HCT116 (cell line): ENCODE data around the gene SRPK3. TPM values are rescaled to one million over a fixed set of nuclear protein-coding genes. Genes with fewer than 3 reads are reported as not detected.
A peak's percentile ranks its signal among the peaks of the same experiment; 100 is the strongest.

Source experiments
- ATAC-seq: fragments of 200-7000 bp; cut with Tn5 transposase; 2 replicates; pipeline ENCODE4 v1.9.1; 2020; ENCODE audit warnings: mild to moderate bottlenecking, moderate library complexity
- BruUV-seq: library from RNA; stranded (reverse); fragments of 400-500 nt; replicated peaks from 2 replicates; lab custom pipeline; 2021; lab: Mats Ljungman, UMichigan
- CTCF ChIA-PET: fragments of 300-600 bp; sonication (Branson Sonifier 250); formaldehyde crosslinking; loops from one replicate; lab custom pipeline; 2021; ENCODE audit warnings: antibody characterized with exemption; lab: Charles Lee
- POLR2A ChIA-PET: fragments of 300-600, 350-600 bp; sonication (Branson Sonifier 250); formaldehyde crosslinking; loops from one replicate; lab custom pipeline; 2021; ENCODE audit warnings: antibody characterized with exemption; lab: Charles Lee
- RAD21 ChIA-PET, 2 experiments: fragments of 300-600 bp; sonication (Branson Sonifier 250); formaldehyde crosslinking; loops; one replicate each; lab custom pipeline; 2023; ENCODE audit warnings: low total read pairs in 2 of 2; ENCODE audit not compliant: uncharacterized antibody in 2 of 2, unreplicated experiment in 2 of 2, low non-redundant PET in 1 of 2; lab: Charles Lee
- DNase-seq: peaks from one replicate; pipeline ENCODE4 v3.0.0-alpha.2; 2010; ENCODE audit warnings: low read depth, low spot score
- H2AFZ ChIP-seq: fragments of 200-600 bp; shearing (Covaris generic), sonication (generic); 2 replicates; pipeline ENCODE4 v1.6.1; 2017; ENCODE audit warnings: low read depth, mixed run types, mixed read lengths, antibody characterized with exemption, low read length; ENCODE audit not compliant: poor library complexity, severe bottlenecking
- H3K27ac ChIP-seq: 2 replicates; pipeline ENCODE4 v1.5.1; 2012; ENCODE audit warnings: low read depth, low read length
- H3K27me3 ChIP-seq: fragments of 200-600 bp; sonication (generic); 2 replicates; pipeline ENCODE4 v1.6.1; 2016; ENCODE audit warnings: mixed run types, low read length, mixed read lengths; ENCODE audit not compliant: insufficient read depth
- H3K36me3 ChIP-seq, 2 experiments: fragments of 200-500 bp in 1 of 2; fragments of 200-600 bp in 1 of 2; sonication (Bioruptor generic) in 1 of 2; sonication (generic) in 1 of 2; 2 replicates each; pipeline versions ENCODE4 v1.5.1 to v1.6.1; 2014 to 2016; ENCODE audit warnings: low read length in 2 of 2, inconsistent platforms in 1 of 2, mixed read lengths in 1 of 2, mixed run types in 1 of 2; ENCODE audit not compliant: insufficient read depth in 2 of 2, control insufficient read depth in 1 of 2
- H3K4me1 ChIP-seq, 2 experiments: fragments of 200-600 bp in 1 of 2; sonication (generic) in 1 of 2; 2 replicates each; pipeline versions ENCODE4 v1.5.1 to v1.6.1; 2012 to 2017; ENCODE audit warnings: low read length in 2 of 2, inconsistent platforms in 1 of 2, mild to moderate bottlenecking in 1 of 2, mixed read lengths in 1 of 2, mixed run types in 1 of 2, moderate library complexity in 1 of 2; ENCODE audit not compliant: insufficient read depth in 2 of 2, control insufficient read depth in 1 of 2
- H3K4me2 ChIP-seq: fragments of 200-600 bp; sonication (generic); 2 replicates; pipeline ENCODE4 v1.6.1; 2017; ENCODE audit warnings: mixed run types, low read length, mixed read lengths
- H3K4me3 ChIP-seq, 2 experiments: fragments of 200-600 bp in 1 of 2; sonication (generic) in 1 of 2; replicated peaks in 1 of 2; 2 replicates each; pipeline ENCODE4 v1.5.1; 2011 to 2016; ENCODE audit warnings: low read length in 2 of 2, control low read depth in 1 of 2, low read depth in 1 of 2, mild to moderate bottlenecking in 1 of 2, mixed read lengths in 1 of 2, mixed run types in 1 of 2
- H3K79me2 ChIP-seq: fragments of 200-600 bp; sonication (generic); 2 replicates; pipeline ENCODE4 v1.6.1; 2017; ENCODE audit warnings: mild to moderate bottlenecking, mixed run types, low read length, moderate library complexity, mixed read lengths; ENCODE audit not compliant: insufficient read depth
- H3K9ac ChIP-seq: fragments of 200-600 bp; sonication (generic); 2 replicates; pipeline ENCODE4 v1.6.1; 2016; ENCODE audit warnings: low read length, mixed read lengths
- H3K9me2 ChIP-seq: fragments of 200-600 bp; sonication (generic), shearing (Covaris generic); 2 replicates; pipeline ENCODE4 v1.6.1; 2017; ENCODE audit warnings: mixed run types, mild to moderate bottlenecking, moderate library complexity; ENCODE audit not compliant: insufficient read depth
- H3K9me3 ChIP-seq, 2 experiments: fragments of 200-500 bp in 1 of 2; fragments of 200-600 bp in 1 of 2; sonication (Bioruptor generic) in 1 of 2; sonication (generic) in 1 of 2; 2 replicates each; pipeline ENCODE4 v1.6.1; 2014 to 2017; ENCODE audit warnings: low read length in 2 of 2, mixed read lengths in 2 of 2, inconsistent platforms in 1 of 2, low read depth in 1 of 2, mild to moderate bottlenecking in 1 of 2, mixed run types in 1 of 2, moderate library complexity in 1 of 2; ENCODE audit not compliant: control insufficient read depth in 1 of 2, insufficient read depth in 1 of 2
- H4K20me1 ChIP-seq: fragments of 200-600 bp; sonication (generic), shearing (Covaris generic); 2 replicates; pipeline ENCODE4 v1.6.1; 2017; ENCODE audit warnings: mixed run types, mild to moderate bottlenecking, moderate library complexity; ENCODE audit not compliant: insufficient read depth
- CEBPB ChIP-seq: IDR thresholded peaks from 2 replicates; pipeline ENCODE4 v1.6.1; 2012; ENCODE audit warnings: low read depth
- EGR1 ChIP-seq: IDR thresholded peaks from 2 replicates; pipeline ENCODE4 v1.6.1; 2012; ENCODE audit warnings: low read depth
- ELF1 ChIP-seq: IDR thresholded peaks from 2 replicates; pipeline ENCODE4 v1.6.1; 2012; ENCODE audit warnings: low read depth, borderline replicate concordance
- EZH2 ChIP-seq: fragments of 200-600 bp; sonication (generic); IDR thresholded peaks from 2 replicates; pipeline ENCODE4 v1.6.1; 2017; ENCODE audit warnings: antibody characterized with exemption, mixed run types
- EZH2phosphoT487 ChIP-seq: fragments of 200-600 bp; IDR thresholded peaks from 2 replicates; pipeline ENCODE4 v1.6.1; 2018; ENCODE audit warnings: antibody characterized with exemption, borderline replicate concordance
- JUND ChIP-seq: IDR thresholded peaks from 2 replicates; pipeline ENCODE4 v1.6.1; 2012
- POLR2A ChIP-seq: IDR thresholded peaks from 2 replicates; pipeline ENCODE4 v1.7.0; 2011; ENCODE audit warnings: borderline replicate concordance; ENCODE audit not compliant: insufficient read depth, insufficient read length; ENCODE audit errors: extremely low read depth
- POLR2AphosphoS5 ChIP-seq: IDR thresholded peaks from 2 replicates; pipeline ENCODE4 v1.6.1; 2011; ENCODE audit warnings: mild to moderate bottlenecking, low read depth, low read length, moderate library complexity
- RAD21 ChIP-seq: IDR thresholded peaks from 2 replicates; pipeline ENCODE4 v1.6.1; 2012; ENCODE audit warnings: low read depth, mild to moderate bottlenecking
- SP1 ChIP-seq: IDR thresholded peaks from 2 replicates; pipeline ENCODE4 v1.6.1; 2012; ENCODE audit warnings: low read depth
- TCF7L2 ChIP-seq: IDR thresholded peaks from 2 replicates; pipeline ENCODE4 v1.7.0; 2011; ENCODE audit warnings: borderline replicate concordance, inconsistent platforms; ENCODE audit not compliant: insufficient read depth, insufficient read length; ENCODE audit errors: extremely low read depth
- YY1 ChIP-seq: IDR thresholded peaks from 2 replicates; pipeline ENCODE4 v1.6.1; 2011; ENCODE audit warnings: low read length, low read depth, moderate library complexity, mild to moderate bottlenecking; ENCODE audit not compliant: insufficient replicate concordance; ENCODE audit errors: extremely low read depth
- ZFX ChIP-seq: fragments of 450-650 bp; IDR thresholded peaks from 2 replicates; pipeline ENCODE4 v1.6.1; 2017
- ZNF274 ChIP-seq: fragments of 200-500 bp; sonication (Bioruptor generic); IDR thresholded peaks from 2 replicates; pipeline ENCODE4 v1.6.1; 2014; ENCODE audit warnings: mild to moderate bottlenecking, low read depth, low read length, inconsistent platforms
- intact Hi-C: fragments of 100-400 bp; cut with micrococcal nuclease; formaldehyde crosslinking; loops from 2 replicates; pipeline ENCODE4 v1.10.0; 2022
- total RNA-seq: library from RNA; stranded (reverse); gene quantifications from one replicate; pipeline ENCODE4 v1.2.1, GENCODE V29; 2021; ENCODE audit not compliant: unreplicated experiment
- TF ChIP-seq, protein P1 (sequence below), 3 experiments: fragments of 200-600 bp in 1 of 3; sonication (generic) in 1 of 3; IDR thresholded peaks in 2 of 3; conservative IDR thresholded peaks in 1 of 3; 2 replicates each; pipeline ENCODE4 v1.5.1; 2012 to 2017; ENCODE audit warnings: low read depth in 2 of 3, low read length in 2 of 3, antibody characterized with exemption in 1 of 3, borderline replicate concordance in 1 of 3, control low read depth in 1 of 3, mild to moderate bottlenecking in 1 of 3, mixed read lengths in 1 of 3, mixed run types in 1 of 3, moderate library complexity in 1 of 3; ENCODE audit not compliant: insufficient read depth in 1 of 3
- TF ChIP-seq, protein P2 (sequence below): IDR thresholded peaks from 2 replicates; pipeline ENCODE4 v1.6.1; 2012; ENCODE audit warnings: low read depth
- TF ChIP-seq, protein P3 (sequence below): IDR thresholded peaks from 2 replicates; pipeline ENCODE4 v1.6.1; 2011; ENCODE audit warnings: mild to moderate bottlenecking, low read length, moderate library complexity; ENCODE audit not compliant: insufficient replicate concordance; ENCODE audit errors: extremely low read depth
- TF ChIP-seq, protein P4 (sequence below): IDR thresholded peaks from 2 replicates; pipeline ENCODE4 v1.6.1; 2012

Gene SRPK3
- total RNA-seq, 1 experiment from 2014 or later = not detected

DNA sequence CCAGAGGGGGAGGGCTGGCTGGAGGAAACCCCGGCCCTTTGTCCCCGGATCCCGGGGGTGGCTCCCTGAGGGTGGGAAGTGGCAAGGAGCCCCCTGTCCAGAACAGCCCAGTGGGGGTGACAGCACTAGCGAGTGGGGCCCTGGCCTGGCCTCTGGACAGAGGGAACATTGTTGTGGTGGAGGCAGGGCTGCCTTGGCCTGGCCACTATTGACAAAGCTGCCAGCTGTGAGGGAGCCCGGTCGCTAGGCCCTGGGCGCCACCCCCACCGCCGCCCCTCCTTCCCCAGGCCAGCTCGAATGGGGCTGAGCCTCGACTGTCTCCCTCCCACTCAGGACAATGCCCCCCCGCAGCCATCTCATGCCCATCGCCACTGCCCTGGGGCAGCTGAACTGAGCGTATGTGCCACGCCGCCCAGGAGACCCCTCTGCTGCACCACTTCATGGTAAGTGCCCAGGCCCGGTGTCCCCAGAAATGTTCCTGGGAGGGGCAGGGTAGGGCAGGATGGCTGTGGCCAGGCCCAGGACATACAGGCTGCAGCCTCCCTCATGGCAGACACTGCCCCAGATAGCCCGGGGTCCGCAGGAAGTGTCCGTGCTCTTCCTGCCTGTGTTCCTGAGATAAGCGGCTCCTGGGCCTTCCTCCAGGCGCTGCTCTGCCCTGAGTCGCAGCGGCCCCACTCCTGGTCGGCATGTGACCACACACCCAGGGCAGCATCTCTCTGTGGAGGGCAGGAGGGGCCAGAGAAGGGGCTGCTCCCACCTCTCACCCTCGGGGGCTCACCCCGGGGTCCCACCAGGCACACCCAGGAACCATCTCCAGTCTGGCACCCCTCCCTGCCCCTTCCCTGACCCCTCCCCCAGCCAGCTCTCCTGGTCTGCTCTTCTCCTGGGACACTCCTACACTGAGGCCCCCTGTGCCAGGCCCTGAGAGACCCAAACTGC, 15.4 kb upstream of the SRPK3 start:
- no peak overlapping the region for H2AFZ ChIP-seq
- peaks cover 0 to 10% of the 10 kb centered on the region in 2 experiments; a peak in 2 of 4 replicates for H3K4me1 ChIP-seq
- no peak overlapping the region for H3K27ac ChIP-seq
- H4K20me1 ChIP-seq = no peaks in the 10 kb centered on the region
- no peaks in the 10 kb centered on the region for H3K36me3 ChIP-seq
- ATAC-seq (no peak), DNase-seq (no peak)
- no peak overlapping the region for H3K9ac ChIP-seq
- H3K79me2 ChIP-seq = no peaks in the 10 kb centered on the region
- H3K9me3 ChIP-seq = no peaks in the 10 kb centered on the region
- no peaks in the 10 kb centered on the region for H3K27me3 ChIP-seq
- H3K9me2 ChIP-seq = no peaks in the 10 kb centered on the region
- RAD21 ChIA-PET = no interaction called here
- H3K4me3 ChIP-seq = no peak overlapping the region
- POLR2A ChIA-PET = no interaction called here
- BruUV-seq = no TSS peak
- intact Hi-C loops = loop anchor here (2.0 kb wide), 1 partner anchor 187 kb away; no protein-coding TSS in a partner anchor
- CTCF ChIA-PET = no interaction called here
- no peak for TF ChIP-seq CEBPB
- TF ChIP-seq, protein P1, sequence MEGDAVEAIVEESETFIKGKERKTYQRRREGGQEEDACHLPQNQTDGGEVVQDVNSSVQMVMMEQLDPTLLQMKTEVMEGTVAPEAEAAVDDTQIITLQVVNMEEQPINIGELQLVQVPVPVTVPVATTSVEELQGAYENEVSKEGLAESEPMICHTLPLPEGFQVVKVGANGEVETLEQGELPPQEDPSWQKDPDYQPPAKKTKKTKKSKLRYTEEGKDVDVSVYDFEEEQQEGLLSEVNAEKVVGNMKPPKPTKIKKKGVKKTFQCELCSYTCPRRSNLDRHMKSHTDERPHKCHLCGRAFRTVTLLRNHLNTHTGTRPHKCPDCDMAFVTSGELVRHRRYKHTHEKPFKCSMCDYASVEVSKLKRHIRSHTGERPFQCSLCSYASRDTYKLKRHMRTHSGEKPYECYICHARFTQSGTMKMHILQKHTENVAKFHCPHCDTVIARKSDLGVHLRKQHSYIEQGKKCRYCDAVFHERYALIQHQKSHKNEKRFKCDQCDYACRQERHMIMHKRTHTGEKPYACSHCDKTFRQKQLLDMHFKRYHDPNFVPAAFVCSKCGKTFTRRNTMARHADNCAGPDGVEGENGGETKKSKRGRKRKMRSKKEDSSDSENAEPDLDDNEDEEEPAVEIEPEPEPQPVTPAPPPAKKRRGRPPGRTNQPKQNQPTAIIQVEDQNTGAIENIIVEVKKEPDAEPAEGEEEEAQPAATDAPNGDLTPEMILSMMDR (IDR thresholded peaks at IDR 0.05 in 2 of 3, conservative IDR thresholded peaks at IDR 0.05 in 1 of 3; ENCODE audit: borderline replicate concordance in 1 of 3, insufficient read depth in 1 of 3, low read depth in 2 of 3, low read length in 2 of 3) = no peak
- no peak for TF ChIP-seq RAD21
- TF ChIP-seq SP1 = no peak
- no peak for TF ChIP-seq EZH2phosphoT487
- TF ChIP-seq, protein P2, sequence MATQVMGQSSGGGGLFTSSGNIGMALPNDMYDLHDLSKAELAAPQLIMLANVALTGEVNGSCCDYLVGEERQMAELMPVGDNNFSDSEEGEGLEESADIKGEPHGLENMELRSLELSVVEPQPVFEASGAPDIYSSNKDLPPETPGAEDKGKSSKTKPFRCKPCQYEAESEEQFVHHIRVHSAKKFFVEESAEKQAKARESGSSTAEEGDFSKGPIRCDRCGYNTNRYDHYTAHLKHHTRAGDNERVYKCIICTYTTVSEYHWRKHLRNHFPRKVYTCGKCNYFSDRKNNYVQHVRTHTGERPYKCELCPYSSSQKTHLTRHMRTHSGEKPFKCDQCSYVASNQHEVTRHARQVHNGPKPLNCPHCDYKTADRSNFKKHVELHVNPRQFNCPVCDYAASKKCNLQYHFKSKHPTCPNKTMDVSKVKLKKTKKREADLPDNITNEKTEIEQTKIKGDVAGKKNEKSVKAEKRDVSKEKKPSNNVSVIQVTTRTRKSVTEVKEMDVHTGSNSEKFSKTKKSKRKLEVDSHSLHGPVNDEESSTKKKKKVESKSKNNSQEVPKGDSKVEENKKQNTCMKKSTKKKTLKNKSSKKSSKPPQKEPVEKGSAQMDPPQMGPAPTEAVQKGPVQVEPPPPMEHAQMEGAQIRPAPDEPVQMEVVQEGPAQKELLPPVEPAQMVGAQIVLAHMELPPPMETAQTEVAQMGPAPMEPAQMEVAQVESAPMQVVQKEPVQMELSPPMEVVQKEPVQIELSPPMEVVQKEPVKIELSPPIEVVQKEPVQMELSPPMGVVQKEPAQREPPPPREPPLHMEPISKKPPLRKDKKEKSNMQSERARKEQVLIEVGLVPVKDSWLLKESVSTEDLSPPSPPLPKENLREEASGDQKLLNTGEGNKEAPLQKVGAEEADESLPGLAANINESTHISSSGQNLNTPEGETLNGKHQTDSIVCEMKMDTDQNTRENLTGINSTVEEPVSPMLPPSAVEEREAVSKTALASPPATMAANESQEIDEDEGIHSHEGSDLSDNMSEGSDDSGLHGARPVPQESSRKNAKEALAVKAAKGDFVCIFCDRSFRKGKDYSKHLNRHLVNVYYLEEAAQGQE = no peak
- no peak for TF ChIP-seq JUND
- TF ChIP-seq, protein P3, sequence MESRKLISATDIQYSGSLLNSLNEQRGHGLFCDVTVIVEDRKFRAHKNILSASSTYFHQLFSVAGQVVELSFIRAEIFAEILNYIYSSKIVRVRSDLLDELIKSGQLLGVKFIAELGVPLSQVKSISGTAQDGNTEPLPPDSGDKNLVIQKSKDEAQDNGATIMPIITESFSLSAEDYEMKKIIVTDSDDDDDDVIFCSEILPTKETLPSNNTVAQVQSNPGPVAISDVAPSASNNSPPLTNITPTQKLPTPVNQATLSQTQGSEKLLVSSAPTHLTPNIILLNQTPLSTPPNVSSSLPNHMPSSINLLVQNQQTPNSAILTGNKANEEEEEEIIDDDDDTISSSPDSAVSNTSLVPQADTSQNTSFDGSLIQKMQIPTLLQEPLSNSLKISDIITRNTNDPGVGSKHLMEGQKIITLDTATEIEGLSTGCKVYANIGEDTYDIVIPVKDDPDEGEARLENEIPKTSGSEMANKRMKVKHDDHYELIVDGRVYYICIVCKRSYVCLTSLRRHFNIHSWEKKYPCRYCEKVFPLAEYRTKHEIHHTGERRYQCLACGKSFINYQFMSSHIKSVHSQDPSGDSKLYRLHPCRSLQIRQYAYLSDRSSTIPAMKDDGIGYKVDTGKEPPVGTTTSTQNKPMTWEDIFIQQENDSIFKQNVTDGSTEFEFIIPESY = no peak
- no peak for TF ChIP-seq ZNF274
- TF ChIP-seq POLR2A = no peak
- no peak for TF ChIP-seq TCF7L2
- no peak for TF ChIP-seq YY1
- TF ChIP-seq EZH2 = no peak
- TF ChIP-seq ELF1 = no peak
- TF ChIP-seq POLR2AphosphoS5 = no peak
- no peak for TF ChIP-seq EGR1
- no peak; the same call in 1 of the 2 replicates for TF ChIP-seq ZFX
- TF ChIP-seq, protein P4, sequence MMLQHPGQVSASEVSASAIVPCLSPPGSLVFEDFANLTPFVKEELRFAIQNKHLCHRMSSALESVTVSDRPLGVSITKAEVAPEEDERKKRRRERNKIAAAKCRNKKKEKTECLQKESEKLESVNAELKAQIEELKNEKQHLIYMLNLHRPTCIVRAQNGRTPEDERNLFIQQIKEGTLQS = no peak
- H3K4me2 ChIP-seq = 0 out of 2 replicates have a peak overlapping the region, but pooled peaks have one; percentile 79
